K562 (cell line): ENCODE measurements around the gene SMIM36. TPM values are rescaled to one million over a fixed set of nuclear protein-coding genes. Genes with fewer than 3 reads are reported as not detected.
A peak's percentile ranks its signal among the peaks of the same experiment; 100 is the strongest.

Experiments
- BHLHE40 ChIP-seq: IDR thresholded peaks from 2 replicates; pipeline ENCODE4 v1.6.1; 2011; ENCODE audit warnings: low read length, improper control_type of control experiment
- BRD4 ChIP-seq: fragments of 200-600 bp; sonication (generic); IDR thresholded peaks from 2 replicates; pipeline ENCODE4 v1.6.1; 2017; ENCODE audit warnings: inconsistent platforms
- CBX2 ChIP-seq: fragments of 200-600 bp; sonication (generic); IDR thresholded peaks from one replicate; pipeline ENCODE4 v1.6.1; 2012; ENCODE audit warnings: mild to moderate bottlenecking, low read length, inconsistent platforms; ENCODE audit not compliant: insufficient read depth, poor library complexity, severe bottlenecking
- CCNT2 ChIP-seq: IDR thresholded peaks from 2 replicates; pipeline ENCODE4 v1.6.1; 2011; ENCODE audit warnings: borderline replicate concordance, low read depth, mild to moderate bottlenecking, moderate library complexity, mixed read lengths, low read length; ENCODE audit not compliant: insufficient read length; ENCODE audit errors: extremely low read depth
- ELF1 ChIP-seq: fragments of 200-800 bp; sonication (Bioruptor generic); IDR thresholded peaks from 2 replicates; pipeline ENCODE4 v1.6.1; 2016; ENCODE audit warnings: missing genetic modification characterization, missing compliant biosample characterization
- ELF2 ChIP-seq: fragments of 250-450 bp; sonication (Bioruptor Pico); IDR thresholded peaks from 2 replicates; pipeline ENCODE4 v1.5.0; 2021; ENCODE audit warnings: mild to moderate bottlenecking
- HNRNPUL1 ChIP-seq: fragments of 200-400 bp; formaldehyde crosslinking; IDR thresholded peaks from 2 replicates; pipeline ENCODE4 v1.6.1; 2017; ENCODE audit warnings: low read length
- NCOA4 ChIP-seq: fragments of 450-650 bp; IDR thresholded peaks from 2 replicates; pipeline ENCODE4 v1.6.1; 2018; ENCODE audit warnings: mild to moderate bottlenecking; ENCODE audit not compliant: partially characterized antibody
- NONO ChIP-seq, 2 experiments: fragments of 200-400 bp in 1 of 2; fragments of 450-650 bp in 1 of 2; formaldehyde crosslinking in 1 of 2; IDR thresholded peaks; 2 replicates each; pipeline ENCODE4 v1.6.1; 2017; ENCODE audit warnings: low read depth in 2 of 2, mild to moderate bottlenecking in 2 of 2, moderate library complexity in 2 of 2, low read length in 1 of 2
- SOX6 ChIP-seq: fragments of 450-650 bp; IDR thresholded peaks from 2 replicates; pipeline ENCODE4 v1.6.1; 2014; ENCODE audit warnings: mild to moderate bottlenecking
- ZC3H8 ChIP-seq: fragments of 450-650 bp; IDR thresholded peaks from 2 replicates; pipeline ENCODE4 v1.6.1; 2017
- ZNF165 ChIP-seq: fragments of 250-450 bp; sonication (Bioruptor Pico); IDR thresholded peaks from 2 replicates; pipeline ENCODE4 v1.4.0; 2020; ENCODE audit warnings: borderline replicate concordance
- ZNF217 ChIP-seq: sonication (generic); formaldehyde crosslinking; IDR thresholded peaks from 2 replicates; pipeline ENCODE4 v1.8.0; 2022; ENCODE audit warnings: mild to moderate bottlenecking, missing genetic modification reagents
- ZNF764 ChIP-seq: fragments of 250-450 bp; sonication (Bioruptor Pico); IDR thresholded peaks from 2 replicates; pipeline ENCODE4 v1.4.0; 2020; ENCODE audit warnings: low read depth, mild to moderate bottlenecking, moderate library complexity
- polyA plus RNA-seq, 8 experiments: library from polyadenylated mRNA; depleted of rRNA in 4 of 8; stranded (reverse) in 5 of 8; unstranded in 3 of 8; fragments of >200 nt; fragmentation: Nextera tagmentation in 2 of 8; fragmentation: Illumina TruSeq in 1 of 8; extraction: Ambion mirVana in 2 of 8; extraction: Trizol in 1 of 8; gene quantifications; 2 replicates each; pipeline versions ENCODE4 v1.2.1 to v1.2.3, GENCODE V29; 2011 to 2014; ENCODE audit warnings: inconsistent platforms in 1 of 8, missing spikeins in 1 of 8
- total RNA-seq, 7 experiments: library from RNA; depleted of rRNA in 6 of 7; stranded (reverse); fragments of >200 nt in 6 of 7; fragmentation: Illumina TruSeq in 2 of 7; extraction: Trizol in 2 of 7; gene quantifications; 2 replicates each; pipeline versions ENCODE4 v1.2.1 to v1.2.3, GENCODE V29; 2011 to 2021; ENCODE audit warnings: low replicate concordance in 1 of 7
- TF ChIP-seq, protein P1 (sequence below): fragments of 250-450 bp; sonication (Bioruptor Pico); IDR thresholded peaks from 2 replicates; pipeline ENCODE4 v1.8.0; 2022; ENCODE audit warnings: inconsistent platforms
- TF ChIP-seq, protein P2 (sequence below): fragments of 450-650 bp; formaldehyde crosslinking; IDR thresholded peaks from 2 replicates; pipeline ENCODE4 v1.4.0; 2020; ENCODE audit warnings: mild to moderate bottlenecking, moderate library complexity
- TF ChIP-seq, protein P3 (sequence below): fragments of 250-450 bp; sonication (Bioruptor Pico); IDR thresholded peaks from 2 replicates; pipeline ENCODE4 v1.5.0; 2021; ENCODE audit warnings: mild to moderate bottlenecking, moderate library complexity
- TF ChIP-seq, protein P4 (sequence below): fragments of 250-450 bp; sonication (Bioruptor Pico); IDR thresholded peaks from 2 replicates; pipeline ENCODE4 v1.5.0; 2021
- TF ChIP-seq, protein P5 (sequence below): fragments of 450-650 bp; IDR thresholded peaks from 2 replicates; pipeline ENCODE4 v1.6.1; 2018; ENCODE audit warnings: mild to moderate bottlenecking, low read depth; ENCODE audit not compliant: partially characterized antibody

Gene SMIM36
- total and polyA plus RNA-seq, 9 of the 15 experiments (the other 6 are each of a cell fraction or from before 2014, with no cell fraction given), result not detected

DNA sequence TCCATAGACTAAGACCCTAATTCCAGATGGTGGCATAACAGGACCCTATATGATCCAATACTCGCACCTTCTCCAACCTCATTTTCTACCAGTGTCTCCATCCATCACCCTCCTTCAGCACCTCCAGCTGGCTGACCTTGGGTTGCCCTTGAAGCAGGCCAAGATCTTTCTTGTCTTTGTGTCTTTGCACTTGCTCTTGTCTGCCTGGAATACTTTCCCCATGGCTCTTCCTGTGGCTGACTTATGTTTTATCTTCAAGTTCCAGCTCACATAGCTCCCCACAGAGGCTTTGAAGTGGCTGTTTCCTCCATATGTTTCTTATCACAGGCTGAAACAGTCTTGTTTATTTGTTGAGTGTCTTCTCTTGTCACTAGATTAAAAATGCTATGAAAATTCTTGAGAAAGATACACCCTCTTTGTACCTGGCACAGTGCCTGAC, 60.0 kb downstream of the SMIM36 start (continued):
- TF ChIP-seq ZNF217 (CRISPR knock-in tag), result no peak
- no peak for TF ChIP-seq NCOA4
- TF ChIP-seq ZC3H8, result no peak
- TF ChIP-seq ZNF165 (CRISPR knock-in tag), result no peak
- TF ChIP-seq ELF1 (tag), result no peak
- TF ChIP-seq, protein P1, sequence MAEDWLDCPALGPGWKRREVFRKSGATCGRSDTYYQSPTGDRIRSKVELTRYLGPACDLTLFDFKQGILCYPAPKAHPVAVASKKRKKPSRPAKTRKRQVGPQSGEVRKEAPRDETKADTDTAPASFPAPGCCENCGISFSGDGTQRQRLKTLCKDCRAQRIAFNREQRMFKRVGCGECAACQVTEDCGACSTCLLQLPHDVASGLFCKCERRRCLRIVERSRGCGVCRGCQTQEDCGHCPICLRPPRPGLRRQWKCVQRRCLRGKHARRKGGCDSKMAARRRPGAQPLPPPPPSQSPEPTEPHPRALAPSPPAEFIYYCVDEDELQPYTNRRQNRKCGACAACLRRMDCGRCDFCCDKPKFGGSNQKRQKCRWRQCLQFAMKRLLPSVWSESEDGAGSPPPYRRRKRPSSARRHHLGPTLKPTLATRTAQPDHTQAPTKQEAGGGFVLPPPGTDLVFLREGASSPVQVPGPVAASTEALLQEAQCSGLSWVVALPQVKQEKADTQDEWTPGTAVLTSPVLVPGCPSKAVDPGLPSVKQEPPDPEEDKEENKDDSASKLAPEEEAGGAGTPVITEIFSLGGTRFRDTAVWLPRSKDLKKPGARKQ (CRISPR knock-in tag), result no peak
- no peak for TF ChIP-seq HNRNPUL1
- no peak for TF ChIP-seq CCNT2
- TF ChIP-seq BRD4, result no peak
- TF ChIP-seq, protein P2, sequence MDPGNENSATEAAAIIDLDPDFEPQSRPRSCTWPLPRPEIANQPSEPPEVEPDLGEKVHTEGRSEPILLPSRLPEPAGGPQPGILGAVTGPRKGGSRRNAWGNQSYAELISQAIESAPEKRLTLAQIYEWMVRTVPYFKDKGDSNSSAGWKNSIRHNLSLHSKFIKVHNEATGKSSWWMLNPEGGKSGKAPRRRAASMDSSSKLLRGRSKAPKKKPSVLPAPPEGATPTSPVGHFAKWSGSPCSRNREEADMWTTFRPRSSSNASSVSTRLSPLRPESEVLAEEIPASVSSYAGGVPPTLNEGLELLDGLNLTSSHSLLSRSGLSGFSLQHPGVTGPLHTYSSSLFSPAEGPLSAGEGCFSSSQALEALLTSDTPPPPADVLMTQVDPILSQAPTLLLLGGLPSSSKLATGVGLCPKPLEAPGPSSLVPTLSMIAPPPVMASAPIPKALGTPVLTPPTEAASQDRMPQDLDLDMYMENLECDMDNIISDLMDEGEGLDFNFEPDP (CRISPR knock-in tag), result no peak
- TF ChIP-seq, protein P3, sequence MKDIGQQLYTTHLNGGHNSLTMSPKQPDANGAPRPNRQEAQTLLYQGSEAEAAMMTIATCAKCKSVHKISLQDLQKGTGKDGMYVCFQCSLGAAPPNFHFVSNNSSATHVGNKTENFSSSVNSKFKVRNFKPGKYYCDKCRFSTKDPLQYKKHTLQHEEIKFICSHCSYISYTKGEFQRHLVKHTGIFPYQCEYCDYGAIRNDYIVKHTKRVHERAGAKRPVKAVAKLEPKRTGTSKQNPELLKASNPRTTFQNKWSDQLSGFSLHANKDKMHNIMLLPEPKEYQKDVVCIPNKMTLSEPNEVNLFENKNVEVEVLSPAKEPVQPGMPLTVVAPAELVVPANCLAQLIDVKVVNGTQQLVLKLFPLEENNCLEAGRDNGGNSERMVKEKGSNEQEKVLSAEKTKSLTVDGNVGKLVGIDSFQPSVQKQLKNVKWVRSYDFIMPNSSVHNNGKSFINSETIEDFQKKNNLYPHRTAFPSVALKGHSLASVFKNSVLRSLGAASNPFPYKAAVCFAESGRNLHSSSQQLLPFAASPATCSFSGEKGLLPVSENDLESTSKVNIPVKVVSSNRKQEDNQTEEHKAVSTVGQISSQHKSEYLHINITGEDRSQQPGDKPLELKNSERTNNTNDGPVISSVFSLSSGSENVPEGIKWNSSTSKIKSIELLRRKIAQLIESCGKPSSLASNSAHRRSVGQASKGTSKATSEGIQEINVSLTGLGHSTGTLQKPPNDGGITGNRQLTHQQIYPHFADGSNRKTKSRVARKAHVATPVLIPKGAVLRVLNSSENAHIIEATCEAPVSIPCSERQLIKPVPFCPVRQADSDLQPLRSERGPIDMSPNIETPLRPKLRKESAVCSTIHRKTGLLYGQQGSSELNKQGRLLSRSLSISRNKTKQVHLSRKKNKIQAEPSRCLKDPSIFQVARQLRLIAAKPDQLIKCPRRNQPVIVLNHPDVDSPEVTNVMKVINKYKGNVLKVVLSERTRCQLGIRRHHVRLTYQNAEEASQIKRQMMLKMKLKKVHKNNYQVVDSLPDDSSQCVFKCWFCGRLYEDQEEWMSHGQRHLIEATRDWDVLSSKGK (CRISPR knock-in tag), result no peak
- peak; percentile 95 for TF ChIP-seq SOX6
- no peak for TF ChIP-seq ELF2 (CRISPR knock-in tag)
- no peak for TF ChIP-seq NONO (IDR thresholded peaks at IDR 0.05; ENCODE audit: low read depth in 2 of 2, low read length in 1 of 2)
- no peak for TF ChIP-seq CBX2
- TF ChIP-seq, protein P4, sequence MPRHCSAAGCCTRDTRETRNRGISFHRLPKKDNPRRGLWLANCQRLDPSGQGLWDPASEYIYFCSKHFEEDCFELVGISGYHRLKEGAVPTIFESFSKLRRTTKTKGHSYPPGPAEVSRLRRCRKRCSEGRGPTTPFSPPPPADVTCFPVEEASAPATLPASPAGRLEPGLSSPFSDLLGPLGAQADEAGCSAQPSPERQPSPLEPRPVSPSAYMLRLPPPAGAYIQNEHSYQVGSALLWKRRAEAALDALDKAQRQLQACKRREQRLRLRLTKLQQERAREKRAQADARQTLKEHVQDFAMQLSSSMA, result no peak
- TF ChIP-seq, protein P5, sequence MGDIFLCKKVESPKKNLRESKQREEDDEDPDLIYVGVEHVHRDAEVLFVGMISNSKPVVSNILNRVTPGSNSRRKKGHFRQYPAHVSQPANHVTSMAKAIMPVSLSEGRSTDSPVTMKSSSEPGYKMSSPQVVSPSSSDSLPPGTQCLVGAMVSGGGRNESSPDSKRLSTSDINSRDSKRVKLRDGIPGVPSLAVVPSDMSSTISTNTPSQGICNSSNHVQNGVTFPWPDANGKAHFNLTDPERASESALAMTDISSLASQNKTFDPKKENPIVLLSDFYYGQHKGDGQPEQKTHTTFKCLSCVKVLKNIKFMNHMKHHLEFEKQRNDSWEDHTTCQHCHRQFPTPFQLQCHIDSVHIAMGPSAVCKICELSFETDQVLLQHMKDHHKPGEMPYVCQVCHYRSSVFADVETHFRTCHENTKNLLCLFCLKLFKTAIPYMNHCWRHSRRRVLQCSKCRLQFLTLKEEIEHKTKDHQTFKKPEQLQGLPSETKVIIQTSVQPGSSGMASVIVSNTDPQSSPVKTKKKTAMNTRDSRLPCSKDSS, result no peak
- TF ChIP-seq ZNF764, result no peak
- peak; percentile 49; the same call in 1 of the 2 replicates for TF ChIP-seq BHLHE40
